ENCODE results near the gene RAD51.

- TF ChIP-seq, protein P1, sequence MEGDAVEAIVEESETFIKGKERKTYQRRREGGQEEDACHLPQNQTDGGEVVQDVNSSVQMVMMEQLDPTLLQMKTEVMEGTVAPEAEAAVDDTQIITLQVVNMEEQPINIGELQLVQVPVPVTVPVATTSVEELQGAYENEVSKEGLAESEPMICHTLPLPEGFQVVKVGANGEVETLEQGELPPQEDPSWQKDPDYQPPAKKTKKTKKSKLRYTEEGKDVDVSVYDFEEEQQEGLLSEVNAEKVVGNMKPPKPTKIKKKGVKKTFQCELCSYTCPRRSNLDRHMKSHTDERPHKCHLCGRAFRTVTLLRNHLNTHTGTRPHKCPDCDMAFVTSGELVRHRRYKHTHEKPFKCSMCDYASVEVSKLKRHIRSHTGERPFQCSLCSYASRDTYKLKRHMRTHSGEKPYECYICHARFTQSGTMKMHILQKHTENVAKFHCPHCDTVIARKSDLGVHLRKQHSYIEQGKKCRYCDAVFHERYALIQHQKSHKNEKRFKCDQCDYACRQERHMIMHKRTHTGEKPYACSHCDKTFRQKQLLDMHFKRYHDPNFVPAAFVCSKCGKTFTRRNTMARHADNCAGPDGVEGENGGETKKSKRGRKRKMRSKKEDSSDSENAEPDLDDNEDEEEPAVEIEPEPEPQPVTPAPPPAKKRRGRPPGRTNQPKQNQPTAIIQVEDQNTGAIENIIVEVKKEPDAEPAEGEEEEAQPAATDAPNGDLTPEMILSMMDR (IDR thresholded peaks at IDR 0.05): no peak
- no peak for TF ChIP-seq POLR2A (IDR thresholded peaks at IDR 0.05)
Observed at GRCh38 chr15:40680151-40680550, 14.8 kb upstream of the RAD51 start.
